Memory B cell (primary cell): ENCODE measurements around the gene NCKIPSD.

ENCODE experiments used
- ATAC-seq: fragments of 150-1000 bp; cut with Tn5 transposase; 2 replicates; pipeline ENCODE4 v1.10.0; 2021; ENCODE audit warnings: low read depth, mild to moderate bottlenecking, moderate library complexity
- DNase-seq, 2 donors: peaks; one replicate each; pipeline ENCODE4 v3.0.0; 2022; ENCODE audit warnings: low spot score in 2 of 2
- H3K27ac Mint-ChIP-seq: one replicate; pipeline ENCODE4 v1.8.0; 2022; ENCODE audit warnings: mild to moderate bottlenecking, moderate library complexity, mixed read lengths
- H3K27me3 Mint-ChIP-seq: one replicate; pipeline ENCODE4 v1.8.0; 2022; ENCODE audit warnings: mixed read lengths
- H3K36me3 Mint-ChIP-seq: one replicate; pipeline ENCODE4 v1.8.0; 2022; ENCODE audit warnings: mild to moderate bottlenecking, mixed read lengths
- H3K4me1 Mint-ChIP-seq: one replicate; pipeline ENCODE4 v1.8.0; 2022; ENCODE audit warnings: mixed read lengths
- H3K4me3 Mint-ChIP-seq: one replicate; pipeline ENCODE4 v1.8.0; 2022; ENCODE audit warnings: mild to moderate bottlenecking, moderate library complexity, mixed read lengths
- H3K9me3 Mint-ChIP-seq: one replicate; pipeline ENCODE4 v1.8.0; 2022; ENCODE audit warnings: mixed read lengths

NCKIPSD gene

DNA sequence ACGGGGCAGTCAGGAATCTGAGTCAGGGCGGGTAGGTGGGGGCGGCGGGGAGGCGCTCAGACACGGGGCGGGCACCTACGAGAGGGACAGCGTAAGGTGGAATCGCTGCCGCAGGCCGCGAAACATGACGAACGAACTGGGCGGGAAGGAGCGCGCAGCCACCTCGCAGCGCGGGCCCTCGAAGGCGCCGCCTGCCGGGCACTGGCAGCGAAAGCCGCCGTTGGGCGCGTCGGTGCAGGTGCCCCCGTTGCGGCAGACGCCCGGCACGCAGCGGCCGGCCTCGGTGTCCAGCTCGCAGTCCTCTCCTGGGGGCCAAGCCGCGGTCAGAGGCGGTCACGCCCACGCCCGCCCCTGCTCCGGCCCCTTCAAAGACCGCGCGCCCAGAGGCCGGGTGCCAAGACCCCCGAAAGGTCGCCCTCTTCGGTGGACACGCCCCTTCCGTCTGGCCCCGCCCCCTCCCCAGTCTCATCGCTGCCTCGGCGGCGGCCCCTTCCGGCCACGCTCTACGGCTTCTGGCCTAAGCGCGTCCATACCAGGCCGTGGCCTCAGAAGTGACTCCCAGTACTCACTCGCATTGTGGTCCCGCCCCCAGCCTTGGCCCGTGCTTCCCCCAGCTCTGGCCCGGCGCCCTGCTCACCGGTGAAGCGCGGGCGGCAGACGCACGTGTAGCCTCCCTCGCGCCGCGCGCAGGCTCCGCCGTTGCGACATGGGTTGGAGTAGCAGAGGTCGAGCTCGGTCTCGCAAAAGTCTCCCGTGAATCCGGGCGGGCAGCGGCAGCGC, 29.5 kb downstream of the NCKIPSD start:
- no peaks in the 10 kb centered on the region for H3K27me3 Mint-ChIP-seq
- peak; percentile 82 for ATAC-seq
- H3K36me3 Mint-ChIP-seq = no peaks in the 10 kb centered on the region
- peaks cover 19% of the 10 kb centered on the region for H3K4me1 Mint-ChIP-seq
- peak; percentile 83 to 88 for DNase-seq
- peak overlapping the region; percentile 83 for H3K4me3 Mint-ChIP-seq
- no peaks in the 10 kb centered on the region for H3K9me3 Mint-ChIP-seq
- H3K27ac Mint-ChIP-seq = peak overlapping the region; percentile 68

- H3K9me3 Mint-ChIP-seq = no peaks in the 10 kb centered on the region
- H3K4me3 Mint-ChIP-seq = peak overlapping the region; percentile 81
- H3K4me1 Mint-ChIP-seq = peaks cover 19% of the 10 kb centered on the region
- DNase-seq (no peak), ATAC-seq (peak; percentile 48)
- H3K27me3 Mint-ChIP-seq = no peaks in the 10 kb centered on the region
- H3K27ac Mint-ChIP-seq = peak overlapping the region; percentile 68
- H3K36me3 Mint-ChIP-seq = no peaks in the 10 kb centered on the region
Measured at GRCh38 chr3:48655606-48656005, 30.1 kb downstream of the NCKIPSD start.

DNA sequence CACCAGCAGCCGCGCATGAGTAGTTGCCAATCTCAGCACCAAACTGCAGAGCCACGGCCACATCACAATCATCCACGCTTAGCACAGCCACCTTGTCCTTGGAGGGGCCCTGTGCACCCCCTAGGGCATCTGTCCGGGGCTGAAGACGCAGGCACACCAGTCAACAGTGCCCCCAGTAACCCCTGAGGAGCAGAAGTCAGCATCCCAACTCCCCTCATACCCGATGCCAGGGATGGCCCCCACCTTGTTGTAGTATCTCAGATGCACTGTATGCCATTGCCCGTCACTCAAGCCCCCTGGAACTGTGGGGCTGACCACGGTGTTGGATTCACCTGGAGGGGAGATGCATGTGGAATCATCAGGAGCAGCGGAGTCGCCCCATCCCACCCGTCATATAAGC, 30.7 kb downstream of the NCKIPSD start:
- Mint-ChIP-seq H3K4me1 (peaks cover 19% of the 10 kb centered on the region), H3K4me3 (peak overlapping the region; percentile 81), H3K9me3 (no peaks in the 10 kb centered on the region), H3K36me3 (no peaks in the 10 kb centered on the region), H3K27ac (peak overlapping the region; percentile 68), H3K27me3 (no peaks in the 10 kb centered on the region)
- ATAC-seq (no peak), DNase-seq (no peak)

DNA sequence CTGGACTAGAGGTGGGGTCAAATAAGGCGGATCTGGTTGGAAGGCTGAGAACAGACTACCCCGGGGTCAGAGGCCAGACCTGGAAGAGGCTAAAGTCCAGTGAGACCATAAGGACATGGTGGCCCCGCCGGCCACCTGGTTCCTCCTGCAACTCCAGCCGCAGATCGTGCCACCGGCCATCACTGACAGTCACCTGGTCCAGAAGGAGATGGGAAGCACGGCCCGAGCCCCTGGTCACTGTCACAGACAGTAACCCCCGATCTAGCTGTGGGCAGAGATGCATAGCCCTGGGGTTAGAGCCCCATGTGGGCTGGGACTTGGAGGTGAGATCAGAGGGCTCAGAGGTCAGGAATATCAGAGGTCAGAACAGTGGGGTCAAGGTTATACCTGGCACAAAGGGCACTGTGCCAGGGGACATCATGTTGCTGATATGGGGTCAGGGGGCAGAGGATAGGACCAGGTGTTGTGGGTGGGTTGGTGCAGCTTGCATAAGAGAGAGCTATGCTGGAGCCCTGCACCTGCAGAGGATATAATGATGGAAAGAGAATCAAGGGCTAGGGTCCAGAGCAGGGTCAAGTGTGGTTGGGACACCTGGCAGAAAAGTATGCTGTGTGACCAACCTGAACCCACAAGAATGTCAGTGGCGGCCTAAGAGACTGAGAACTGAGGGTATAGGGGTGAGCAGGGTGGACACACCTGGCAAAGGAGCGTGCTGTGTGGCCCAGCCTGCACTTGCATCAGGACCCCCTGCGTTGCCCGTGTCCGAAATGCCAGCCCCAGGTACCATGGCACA, 32.6 kb downstream of the NCKIPSD start:
- Mint-ChIP-seq H3K36me3 (no peaks in the 10 kb centered on the region), H3K27ac (no peak overlapping the region), H3K4me1 (peaks cover 19% of the 10 kb centered on the region), H3K4me3 (no peak overlapping the region), H3K9me3 (no peaks in the 10 kb centered on the region), H3K27me3 (no peaks in the 10 kb centered on the region)
- DNase-seq (no peak), ATAC-seq (no peak)

- H3K36me3 Mint-ChIP-seq = peaks cover 1% of the 10 kb centered on the region
- no peak overlapping the region for H3K4me3 Mint-ChIP-seq
- ATAC-seq (no peak), DNase-seq (no peak)
- peaks cover 14% of the 10 kb centered on the region for H3K4me1 Mint-ChIP-seq
- H3K27ac Mint-ChIP-seq = no peak overlapping the region
- no peaks in the 10 kb centered on the region for H3K9me3 Mint-ChIP-seq
- H3K27me3 Mint-ChIP-seq = no peaks in the 10 kb centered on the region
Measured at GRCh38 chr3:48651771-48652170, 33.9 kb downstream of the NCKIPSD start.

GRCh38 chr3:48650723-48651122, 35.0 kb downstream of the NCKIPSD start:
- DNase-seq (no peak), ATAC-seq (no peak)
- H3K27ac Mint-ChIP-seq = no peak overlapping the region
- H3K4me3 Mint-ChIP-seq = no peak overlapping the region
- no peaks in the 10 kb centered on the region for H3K9me3 Mint-ChIP-seq
- peaks cover 14% of the 10 kb centered on the region for H3K4me1 Mint-ChIP-seq
- H3K36me3 Mint-ChIP-seq = peaks cover 1% of the 10 kb centered on the region
- H3K27me3 Mint-ChIP-seq = no peaks in the 10 kb centered on the region

DNA sequence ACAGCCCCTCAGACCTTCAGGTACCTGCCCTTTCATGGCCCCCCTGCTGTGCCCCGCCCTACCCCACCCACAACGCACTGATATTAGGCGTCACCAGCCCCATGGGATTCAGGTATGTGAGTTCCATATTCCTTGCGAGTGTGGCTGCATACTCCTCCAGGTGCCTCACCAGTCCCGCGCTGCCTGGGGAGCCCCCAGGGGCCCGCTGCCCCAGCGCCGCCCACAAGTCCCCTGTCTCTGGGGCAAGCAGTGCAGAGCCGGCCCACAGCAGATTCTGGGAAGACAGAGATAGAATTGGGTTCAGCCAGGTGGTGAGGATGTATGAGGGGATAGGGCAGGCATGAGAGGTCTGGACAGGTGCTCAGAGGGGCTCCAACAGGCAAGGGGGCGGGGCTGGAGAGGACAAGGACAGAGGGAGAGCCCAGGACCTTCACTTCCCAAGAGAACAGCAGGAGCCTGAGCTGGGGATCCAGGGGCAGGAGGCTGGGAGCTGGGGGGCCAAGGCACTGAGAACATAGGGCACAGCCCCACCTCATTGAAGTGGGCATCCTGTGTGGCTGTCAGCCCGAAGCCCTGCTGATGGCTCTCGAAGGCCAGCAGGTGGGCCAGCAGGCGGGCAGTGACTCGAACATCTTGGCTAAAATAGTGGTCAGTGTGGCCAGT, 37.4 kb downstream of the NCKIPSD start:
- DNase-seq (no peak), ATAC-seq (no peak)
- Mint-ChIP-seq H3K27me3 (no peaks in the 10 kb centered on the region), H3K36me3 (peaks cover 4% of the 10 kb centered on the region), H3K4me3 (no peak overlapping the region), H3K4me1 (peaks cover 3% of the 10 kb centered on the region), H3K27ac (no peak overlapping the region), H3K9me3 (no peaks in the 10 kb centered on the region)

DNA sequence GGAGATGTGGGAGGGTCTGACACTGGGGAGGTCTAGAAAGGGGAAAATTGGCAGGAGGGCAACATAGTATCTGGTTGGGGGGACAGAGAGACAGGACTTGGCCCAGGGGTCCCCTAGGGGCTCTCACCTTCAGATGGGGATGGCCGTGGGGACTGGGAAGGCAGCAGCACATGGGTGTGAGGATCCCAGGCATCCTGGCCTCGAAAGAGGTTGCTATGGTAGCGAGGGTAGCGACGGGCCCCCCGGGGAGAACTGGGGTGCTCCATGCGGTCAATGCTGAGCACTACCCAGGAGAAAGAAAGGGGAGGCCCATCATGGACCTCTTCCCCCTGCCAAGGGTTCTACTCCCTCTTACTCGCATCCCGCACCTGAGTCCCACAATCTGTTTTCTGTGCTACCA, 38.0 kb downstream of the NCKIPSD start:
- no peak overlapping the region for H3K4me3 Mint-ChIP-seq
- H3K9me3 Mint-ChIP-seq = no peaks in the 10 kb centered on the region
- no peak overlapping the region for H3K27ac Mint-ChIP-seq
- no peak for DNase-seq
- H3K36me3 Mint-ChIP-seq = peaks cover 4% of the 10 kb centered on the region
- H3K27me3 Mint-ChIP-seq = no peaks in the 10 kb centered on the region
- no peak for ATAC-seq
- no peaks in the 10 kb centered on the region for H3K4me1 Mint-ChIP-seq

DNA sequence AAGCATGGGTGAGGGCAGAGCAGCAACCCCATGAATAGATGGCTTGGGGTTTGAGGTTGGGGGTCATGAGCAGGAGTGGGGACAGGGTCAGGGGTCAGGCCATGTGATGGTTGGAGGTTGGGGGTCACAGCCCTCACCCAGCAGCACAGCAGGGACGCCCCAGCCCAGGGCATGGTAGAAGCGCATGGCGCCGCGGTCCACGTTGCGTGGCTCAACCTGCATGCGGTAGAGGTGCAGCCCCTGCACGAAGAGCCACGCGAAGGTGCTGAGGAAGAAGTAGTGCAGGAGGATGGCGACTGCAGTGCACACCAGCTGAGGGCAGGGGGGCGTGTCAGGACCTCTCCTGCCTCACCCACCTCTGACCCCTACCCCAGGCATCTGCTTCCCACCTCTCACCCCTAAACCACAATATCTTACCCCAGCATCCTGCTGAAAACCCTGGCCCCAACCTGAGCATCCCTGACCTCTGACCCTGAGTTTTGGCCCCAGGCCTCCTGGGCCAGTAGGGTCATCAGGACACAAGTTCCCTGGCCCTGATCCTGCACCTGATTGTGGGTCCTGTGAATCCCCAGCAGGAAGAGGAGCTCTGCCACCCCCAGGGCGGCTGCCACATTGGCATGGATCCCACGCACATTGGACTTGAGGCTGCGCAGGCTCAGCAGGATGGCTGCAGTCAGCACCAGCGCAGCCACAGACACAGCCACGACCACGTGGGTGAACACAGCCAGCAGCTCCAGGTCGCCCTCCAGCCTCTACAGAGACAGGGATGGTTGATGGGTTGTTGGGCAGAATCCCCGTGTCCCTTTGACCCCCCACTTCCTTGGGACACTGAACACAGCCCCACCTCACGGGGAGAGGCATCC, 40.6 kb downstream of the NCKIPSD start:
- peaks cover 8% of the 10 kb centered on the region for H3K36me3 Mint-ChIP-seq
- no peaks in the 10 kb centered on the region for H3K4me1 Mint-ChIP-seq
- no peak overlapping the region for H3K27ac Mint-ChIP-seq
- H3K27me3 Mint-ChIP-seq = peaks cover 3% of the 10 kb centered on the region
- ATAC-seq (no peak), DNase-seq (no peak)
- no peaks in the 10 kb centered on the region for H3K9me3 Mint-ChIP-seq
- H3K4me3 Mint-ChIP-seq = no peak overlapping the region

DNA sequence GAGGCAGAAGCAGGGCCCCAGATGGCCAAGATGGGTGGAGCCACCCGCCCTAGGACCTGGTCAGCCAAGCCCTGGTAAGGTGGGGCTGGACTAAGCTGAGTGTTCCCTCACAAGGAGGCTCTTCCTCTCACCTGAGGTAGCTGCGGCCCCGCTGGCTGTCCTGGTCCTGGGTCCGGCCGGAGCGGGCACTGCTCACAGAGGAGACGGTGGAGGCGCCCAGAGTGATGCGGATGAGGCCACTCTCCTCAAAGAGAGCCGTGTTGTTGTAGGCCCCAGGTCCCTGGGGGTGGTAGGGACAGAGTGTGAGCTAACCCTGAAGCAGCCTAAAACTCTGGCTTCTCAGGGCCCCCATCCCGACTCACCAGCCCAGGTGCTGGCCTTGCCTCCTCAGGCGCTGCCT, 43.1 kb downstream of the NCKIPSD start:
- H3K4me3 Mint-ChIP-seq = no peak overlapping the region
- H3K36me3 Mint-ChIP-seq = peaks cover 8% of the 10 kb centered on the region
- DNase-seq (no peak), ATAC-seq (no peak)
- no peaks in the 10 kb centered on the region for H3K4me1 Mint-ChIP-seq
- H3K27ac Mint-ChIP-seq = no peak overlapping the region
- H3K27me3 Mint-ChIP-seq = peaks cover 3% of the 10 kb centered on the region
- no peaks in the 10 kb centered on the region for H3K9me3 Mint-ChIP-seq

GRCh38 chr3:48641396-48641795, 44.3 kb downstream of the NCKIPSD start:
- Mint-ChIP-seq H3K4me3 (no peak overlapping the region), H3K27ac (no peak overlapping the region), H3K36me3 (peaks cover 7% of the 10 kb centered on the region)

DNA sequence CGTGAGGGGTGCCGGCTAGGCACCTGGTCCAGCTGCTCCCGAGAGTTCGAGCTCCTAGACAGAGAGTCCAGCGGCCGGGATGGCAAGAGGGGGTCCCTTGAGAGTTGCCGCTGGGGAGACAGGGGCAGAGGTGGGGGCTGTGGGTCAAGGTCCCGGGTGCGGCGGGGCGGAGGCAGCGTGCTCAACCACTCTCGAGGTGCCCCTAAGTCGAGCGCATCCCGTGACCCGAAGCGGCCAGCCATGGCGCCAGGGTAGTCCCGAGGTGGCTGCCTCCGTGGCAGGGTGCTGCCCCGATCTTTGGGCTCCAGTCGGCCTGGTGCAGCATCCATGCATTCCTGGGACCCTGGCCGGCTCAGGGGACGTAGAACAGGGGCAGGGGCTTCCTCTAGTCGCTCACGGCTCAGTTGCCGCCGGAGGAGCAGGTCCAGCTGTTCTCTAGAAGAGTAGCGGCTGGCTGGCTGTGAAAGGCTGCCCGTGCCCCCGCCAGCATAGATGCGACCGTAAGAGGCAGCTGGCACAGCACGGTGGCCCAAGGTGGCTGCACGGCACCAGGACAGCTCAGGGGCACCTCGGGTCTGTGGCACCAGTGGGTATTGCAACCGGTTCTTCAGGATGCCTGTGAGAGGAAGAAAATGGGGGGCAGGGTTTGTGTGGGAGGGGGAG, 45.6 kb downstream of the NCKIPSD start:
- DNase-seq (no peak), ATAC-seq (no peak)
- Mint-ChIP-seq H3K27ac (no peak overlapping the region), H3K27me3 (peaks cover 3% of the 10 kb centered on the region), H3K36me3 (peaks cover 7% of the 10 kb centered on the region), H3K4me1 (no peaks in the 10 kb centered on the region), H3K9me3 (no peaks in the 10 kb centered on the region), H3K4me3 (no peak overlapping the region)

More at GRCh38 chr3:48641396-48641795, 44.3 kb downstream of the NCKIPSD start:
- H3K9me3 Mint-ChIP-seq = no peaks in the 10 kb centered on the region
- no peak for ATAC-seq
- H3K27me3 Mint-ChIP-seq = peaks cover 3% of the 10 kb centered on the region
- no peaks in the 10 kb centered on the region for H3K4me1 Mint-ChIP-seq
- DNase-seq = no peak

GRCh38 chr3:48637305-48637704, 48.4 kb downstream of the NCKIPSD start:
- Mint-ChIP-seq H3K9me3 (no peaks in the 10 kb centered on the region), H3K27ac (no peak overlapping the region), H3K27me3 (peaks cover 3% of the 10 kb centered on the region), H3K4me3 (peak overlapping the region; percentile 41), H3K4me1 (peaks cover 6% of the 10 kb centered on the region), H3K36me3 (peaks cover 6% of the 10 kb centered on the region)
- no peak for ATAC-seq
- DNase-seq = no peak
